ENCODE measurements around the gene IL7R.

GRCh38 chr5:35856765-35857351 is at the start of gene IL7R:
- TF ChIP-seq POLR2A (IDR thresholded peaks at IDR 0.05), result no peak
- TF ChIP-seq, protein P1, sequence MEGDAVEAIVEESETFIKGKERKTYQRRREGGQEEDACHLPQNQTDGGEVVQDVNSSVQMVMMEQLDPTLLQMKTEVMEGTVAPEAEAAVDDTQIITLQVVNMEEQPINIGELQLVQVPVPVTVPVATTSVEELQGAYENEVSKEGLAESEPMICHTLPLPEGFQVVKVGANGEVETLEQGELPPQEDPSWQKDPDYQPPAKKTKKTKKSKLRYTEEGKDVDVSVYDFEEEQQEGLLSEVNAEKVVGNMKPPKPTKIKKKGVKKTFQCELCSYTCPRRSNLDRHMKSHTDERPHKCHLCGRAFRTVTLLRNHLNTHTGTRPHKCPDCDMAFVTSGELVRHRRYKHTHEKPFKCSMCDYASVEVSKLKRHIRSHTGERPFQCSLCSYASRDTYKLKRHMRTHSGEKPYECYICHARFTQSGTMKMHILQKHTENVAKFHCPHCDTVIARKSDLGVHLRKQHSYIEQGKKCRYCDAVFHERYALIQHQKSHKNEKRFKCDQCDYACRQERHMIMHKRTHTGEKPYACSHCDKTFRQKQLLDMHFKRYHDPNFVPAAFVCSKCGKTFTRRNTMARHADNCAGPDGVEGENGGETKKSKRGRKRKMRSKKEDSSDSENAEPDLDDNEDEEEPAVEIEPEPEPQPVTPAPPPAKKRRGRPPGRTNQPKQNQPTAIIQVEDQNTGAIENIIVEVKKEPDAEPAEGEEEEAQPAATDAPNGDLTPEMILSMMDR (IDR thresholded peaks at IDR 0.05), result no peak
